Muscle of back (tissue), 13 donors: ENCODE measurements around the gene DAAM1. TPM values are rescaled to one million over a fixed set of nuclear protein-coding genes. Genes with fewer than 3 reads are reported as not detected.
A peak's percentile ranks its signal among the peaks of the same experiment; 100 is the strongest.

Source experiments
- DNase-seq, 3 donors: peaks; one replicate each; pipeline versions ENCODE4 v3.0.0 to v3.0.0-alpha.2; 2013
- long read RNA-seq, 9 donors: transcript quantifications; one replicate each; lab custom pipeline, GENCODE V29; 2026
- polyA plus RNA-seq, 10 donors: library from polyadenylated mRNA; unstranded; fragments of 120-200 nt; gene quantifications; one replicate each; pipeline ENCODE4 v1.2.1, GENCODE V29; 2013; ENCODE audit not compliant: insufficient read length in 10 of 10

DAAM1 gene
- 10 to 100 TPM; 31.1 to 58.2 (median 40.2) TPM for polyA plus RNA-seq
- long read RNA-seq, donor 1, partial matches to known transcripts, result 0 of 5 reads
- long read RNA-seq, donor 1, other reads (novel, unspliced or antisense), result 0 of 5 reads
- long read RNA-seq, donor 2, full-length matches to known transcripts, result 6 of 6 reads
- long read RNA-seq, donor 2, partial matches to known transcripts, result 0 of 6 reads
- long read RNA-seq, donor 2, other reads (novel, unspliced or antisense), result 0 of 6 reads
- long read RNA-seq, donor 3, result 0 reads
- long read RNA-seq, donor 4, full-length matches to known transcripts, result 4 of 26 reads
- long read RNA-seq, donor 4, partial matches to known transcripts, result 10 of 26 reads
- long read RNA-seq, donor 4, other reads (novel, unspliced or antisense), result 12 of 26 reads
- long read RNA-seq, donor 5, partial matches to known transcripts, result 0 of 18 reads
- long read RNA-seq, donor 5, other reads (novel, unspliced or antisense), result 12 of 18 reads
- long read RNA-seq, donor 6, full-length matches to known transcripts, result 5 of 5 reads
- long read RNA-seq, donor 6, partial matches to known transcripts, result 0 of 5 reads
- long read RNA-seq, donor 6, other reads (novel, unspliced or antisense), result 0 of 5 reads
- long read RNA-seq, donor 7, full-length matches to known transcripts, result 3 of 3 reads
- long read RNA-seq, donor 7, partial matches to known transcripts, result 0 of 3 reads
- long read RNA-seq, donor 7, other reads (novel, unspliced or antisense), result 0 of 3 reads
- long read RNA-seq, donor 8, partial matches to known transcripts, result 0 of 2 reads
- long read RNA-seq, donor 8, other reads (novel, unspliced or antisense), result 0 of 2 reads
- long read RNA-seq, donor 9, partial matches to known transcripts, result 0 of 1 reads
- long read RNA-seq, donor 9, other reads (novel, unspliced or antisense), result 0 of 1 reads

DNA sequence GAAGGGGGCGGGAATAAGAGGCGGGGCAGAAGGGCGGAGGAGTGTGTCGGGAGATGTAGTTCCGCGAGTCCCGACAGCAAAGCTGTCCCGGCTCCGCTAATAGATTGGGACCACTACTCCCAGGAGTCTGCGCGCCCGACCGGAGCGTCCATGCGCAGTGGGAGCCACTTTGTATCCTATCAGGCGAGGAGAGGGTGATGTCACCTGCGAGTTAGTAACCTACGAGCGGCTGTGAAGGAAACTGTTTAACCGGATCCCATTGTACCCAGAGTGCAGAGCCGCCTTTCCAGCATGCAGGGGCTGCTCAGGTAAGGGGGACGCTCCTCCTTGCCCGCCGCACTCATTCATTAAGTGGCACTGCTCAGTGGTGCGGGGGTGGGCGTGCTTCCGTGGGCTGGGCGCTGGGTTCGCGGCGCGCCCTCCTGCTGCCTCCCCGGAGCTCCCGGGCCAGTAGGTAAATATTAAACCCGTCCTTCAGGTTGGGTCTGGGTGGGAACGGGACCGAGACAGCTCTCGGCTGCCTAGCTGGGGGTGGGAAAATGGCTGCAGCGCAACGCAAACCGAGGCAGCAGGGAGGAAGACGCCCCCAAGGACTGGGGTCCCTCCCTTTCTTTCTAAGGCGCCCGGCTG is at the start of gene DAAM1:
Gene DAAM1, plus strand, starts transcription at position 207 of the 630 bp plus-strand sequence. CDS start 74,811 bp downstream, outside the sequence.
- peak; percentile 98 to 99 (median 99) for DNase-seq

GRCh38 chr14:59139324-59139723 is 49.1 kb upstream of the DAAM1 start:
- DNase-seq, result no peak

- DNase-seq, result no peak
Measured at GRCh38 chr14:59140106-59140843, 48.2 kb upstream of the DAAM1 start.

DNA sequence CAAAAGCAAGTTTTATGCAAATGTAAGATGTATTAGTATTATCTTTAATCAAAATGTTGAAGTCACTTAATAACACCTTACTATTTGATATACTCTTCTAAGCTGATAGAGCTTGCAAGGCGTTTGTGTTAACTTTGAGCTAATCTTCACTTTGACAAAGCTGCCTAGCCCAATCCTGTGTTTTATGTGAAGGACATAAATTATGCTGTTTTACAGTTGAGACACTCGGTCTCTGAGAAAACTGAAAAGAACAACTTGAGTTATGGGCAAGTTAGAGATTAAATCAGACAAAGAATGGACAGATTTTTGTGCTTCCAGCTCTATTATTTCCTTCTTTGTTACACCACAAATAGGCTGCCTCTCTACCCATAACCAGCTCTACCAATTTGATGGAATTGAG is 42.0 kb upstream of the DAAM1 start:
- DNase-seq, result no peak

GRCh38 chr14:59147007-59147406 is 41.5 kb upstream of the DAAM1 start:
- DNase-seq, result no peak

DNA sequence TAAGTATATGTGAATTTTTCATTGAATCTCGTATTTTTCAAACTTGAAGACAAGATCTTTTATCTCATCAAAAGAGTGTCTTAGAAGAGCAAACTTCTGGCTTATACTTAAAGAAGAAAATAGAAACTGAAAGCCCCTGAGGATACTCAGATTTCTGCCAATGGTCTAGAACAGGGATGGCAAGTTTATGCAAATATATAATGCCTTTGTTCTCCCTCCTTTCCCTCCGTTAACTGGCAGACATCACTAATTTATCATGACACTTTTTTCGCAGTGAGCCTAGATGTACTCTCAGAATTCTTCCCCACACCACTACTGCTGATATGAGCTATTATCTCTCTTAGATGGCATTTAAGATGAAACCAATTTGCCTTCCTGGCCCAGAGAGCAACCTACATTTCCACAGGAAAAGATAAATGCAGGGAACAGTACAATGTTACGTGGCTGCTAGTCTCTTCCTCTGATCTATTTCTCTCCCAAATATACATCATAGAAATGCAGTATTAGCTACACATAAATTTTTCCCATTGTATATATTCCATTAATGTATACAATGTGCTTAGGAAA is 40.0 kb upstream of the DAAM1 start:
- no peak for DNase-seq

DNA sequence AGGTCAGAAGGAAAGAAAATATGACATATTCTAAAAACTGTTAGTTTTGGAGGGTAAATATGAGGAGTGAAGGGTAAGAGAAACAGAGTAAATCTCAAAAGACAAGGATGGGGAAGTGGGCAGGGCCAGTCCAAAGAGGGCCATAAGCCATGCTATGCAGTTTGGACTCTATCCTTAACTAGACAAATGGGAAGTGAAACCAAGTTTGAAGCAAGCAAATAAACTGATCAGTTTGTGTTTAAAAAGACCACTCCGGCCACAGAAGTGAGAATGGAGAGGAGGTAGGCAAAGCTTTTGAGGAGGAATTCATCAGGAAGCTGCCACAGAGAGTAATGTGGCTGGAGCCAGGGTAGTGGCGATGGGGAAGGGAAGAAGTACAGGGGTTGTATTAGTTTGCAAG is 37.5 kb upstream of the DAAM1 start:
- no peak for DNase-seq

DNA sequence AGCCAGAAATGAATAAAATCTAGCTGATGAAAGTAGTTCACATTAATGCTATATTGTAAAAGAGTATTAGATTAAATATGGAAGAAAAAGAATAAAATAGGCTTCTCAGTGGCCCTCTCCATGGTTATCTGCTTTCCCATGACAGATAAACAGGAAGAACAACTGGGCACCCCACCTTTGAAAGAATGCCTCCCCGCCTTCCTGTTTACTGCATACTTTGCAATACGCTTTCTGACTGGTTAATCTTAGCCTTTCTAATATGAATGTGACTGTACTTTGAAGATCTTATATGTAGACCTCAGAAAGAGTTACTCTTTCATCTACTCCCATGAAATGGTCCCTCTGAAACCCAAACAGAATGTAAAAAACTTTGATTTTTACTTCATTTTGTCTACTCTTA is 34.1 kb upstream of the DAAM1 start:
- DNase-seq, result no peak

DNA sequence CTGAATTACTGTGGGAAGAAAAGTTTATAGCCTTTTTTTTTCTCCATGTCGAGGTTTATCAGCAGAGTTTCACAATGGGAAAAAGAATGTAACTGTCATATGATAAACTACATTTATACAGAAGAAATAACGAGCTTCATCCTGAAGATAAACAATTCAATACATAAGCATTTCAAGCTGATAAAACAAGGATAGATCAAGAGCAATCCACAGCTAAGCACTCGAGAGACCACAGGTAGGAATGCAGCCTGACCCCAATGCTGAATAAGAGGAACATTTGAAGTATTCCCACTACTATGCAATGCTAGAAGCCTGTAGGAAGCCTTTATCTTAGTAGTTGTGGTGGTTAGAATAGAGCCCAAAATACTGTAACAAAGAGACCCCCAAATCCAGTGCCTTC is 32.6 kb upstream of the DAAM1 start:
- no peak for DNase-seq

- peak in 1 of 3 donors; percentile 24 for DNase-seq
Measured at GRCh38 chr14:59159169-59159568, 29.3 kb upstream of the DAAM1 start.

DNA sequence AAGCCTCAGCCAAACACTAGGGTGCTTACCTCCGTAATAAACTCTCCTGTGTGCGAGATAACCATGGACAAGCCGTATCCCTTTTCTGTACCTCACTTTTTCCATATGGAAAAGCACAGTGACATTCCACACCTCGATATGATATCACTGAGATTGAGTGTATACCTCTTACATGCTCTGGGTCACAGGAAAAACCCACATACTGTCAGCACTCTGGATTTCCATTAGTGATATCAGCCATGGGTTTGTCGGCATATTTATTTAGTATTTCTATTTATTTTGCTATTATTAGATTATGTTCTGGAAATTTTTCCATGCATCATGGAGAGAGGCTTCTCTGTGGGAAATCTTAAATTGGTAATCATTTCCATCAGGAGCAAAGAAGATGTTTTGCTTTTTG is 28.0 kb upstream of the DAAM1 start:
- DNase-seq, result peak; percentile 13 to 51 (median 19)

- DNase-seq, result peak; percentile 64 to 81 (median 71)
Measured at GRCh38 chr14:59161561-59162175, 26.8 kb upstream of the DAAM1 start.

GRCh38 chr14:59166258-59166657 is 22.2 kb upstream of the DAAM1 start:
- DNase-seq, result no peak

DNA sequence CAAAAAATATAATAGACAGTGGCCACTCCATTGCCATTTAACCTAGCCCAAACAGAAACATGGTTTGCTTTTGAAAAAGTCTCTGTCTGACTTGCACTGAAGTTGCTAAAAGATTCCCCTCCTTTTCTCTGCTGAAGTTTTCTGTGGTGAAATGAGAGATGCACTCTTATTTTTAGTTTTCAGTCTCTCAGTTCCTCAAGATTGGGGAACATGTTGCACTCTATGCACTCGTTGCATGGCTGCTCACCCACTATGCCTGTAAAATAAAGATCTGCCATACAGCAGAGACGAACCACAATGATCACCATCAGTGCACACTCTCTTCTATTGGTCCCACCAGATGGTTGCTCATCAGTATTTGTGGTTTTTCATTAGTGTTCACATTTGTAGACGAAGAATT is 13.1 kb upstream of the DAAM1 start:
- no peak for DNase-seq

- DNase-seq, result no peak
Measured at GRCh38 chr14:59176765-59177164, 11.7 kb upstream of the DAAM1 start.

- DNase-seq, result no peak
Measured at GRCh38 chr14:59177262-59177661, 11.2 kb upstream of the DAAM1 start.

- DNase-seq, result no peak
Measured at GRCh38 chr14:59181791-59182190, 6.7 kb upstream of the DAAM1 start.

GRCh38 chr14:59182641-59183040 is 5.8 kb upstream of the DAAM1 start:
- DNase-seq, result no peak

DNA sequence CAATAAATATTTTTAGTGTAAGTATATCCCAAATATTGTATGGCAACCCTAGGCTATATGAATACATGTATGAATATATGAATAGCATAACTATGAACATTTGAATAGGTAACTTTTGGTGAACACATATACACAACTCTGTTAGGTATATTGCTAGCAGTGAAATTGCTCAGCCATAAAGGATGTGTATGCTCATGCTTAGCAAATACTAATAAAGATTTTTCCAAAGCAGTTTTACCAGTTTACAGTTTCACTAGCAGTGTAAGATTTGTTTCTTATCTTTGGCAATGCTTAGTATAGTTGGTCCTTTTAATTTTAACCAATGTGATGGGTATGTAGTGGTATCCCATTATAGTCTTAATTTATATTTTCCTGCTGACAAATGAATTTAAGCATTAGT is 5.3 kb upstream of the DAAM1 start:
- DNase-seq, result no peak

DNA sequence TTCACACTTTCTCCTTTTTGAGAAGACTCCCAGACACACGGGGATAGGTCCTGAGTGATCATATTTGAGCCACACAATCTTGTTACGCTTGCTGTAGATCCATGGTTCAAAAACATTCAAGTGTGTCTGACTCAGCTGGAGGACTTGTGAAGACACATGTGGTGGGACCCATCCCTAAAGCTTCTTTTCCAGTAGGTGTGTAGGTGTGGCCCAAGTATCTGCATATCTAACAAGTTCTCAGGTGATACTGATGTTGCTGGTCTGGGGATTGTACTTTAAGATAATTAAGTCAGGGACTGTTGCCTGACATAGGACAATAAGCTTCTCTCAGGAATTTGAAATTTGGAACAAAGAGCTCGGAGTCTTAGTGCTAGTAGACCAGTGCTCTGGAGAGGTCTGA is 4.1 kb upstream of the DAAM1 start:
- DNase-seq, result no peak

DNA sequence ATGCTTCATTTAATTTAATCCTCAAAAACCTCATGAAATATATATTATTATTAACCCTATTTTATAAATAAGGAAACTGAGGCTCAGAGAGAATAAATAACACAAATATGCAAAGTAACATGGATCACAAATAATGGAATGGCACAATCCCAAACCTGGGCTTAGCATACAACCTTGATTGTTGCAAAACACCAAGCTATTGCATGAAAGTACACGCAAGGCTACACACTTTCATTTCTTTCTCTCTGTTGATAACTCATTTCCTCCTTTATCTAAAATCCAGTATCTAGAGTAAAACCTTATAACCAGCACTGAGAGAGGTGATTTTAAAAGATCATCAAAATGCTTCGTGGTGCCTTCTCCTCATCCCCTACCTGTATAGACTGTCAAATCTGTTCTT is 2.8 kb upstream of the DAAM1 start:
- DNase-seq, result no peak
